Stimulated activated CD4-positive, alpha-beta T cell treated with anti-CD3 and anti-CD28 coated beads, TNF-alpha, amount 100 ng/mL, for 1 hour (primary cell): ENCODE measurements around the gene SIX4.

ENCODE experiments used
- DNase-seq, 3 donors: peaks; one replicate each; pipeline ENCODE4 v3.0.0-alpha.2; 2020; ENCODE audit warnings: low read depth in 3 of 3, low spot score in 1 of 3

The SIX4 gene

GRCh38 chr14:60722357-60723115 is 1.6 kb downstream of the SIX4 start:
- DNase-seq, result peak in 1 of 3 donors; percentile 17

- DNase-seq, result no peak
These were observed 2.1 kb downstream of the SIX4 start for GRCh38 chr14:60722107-60722356.

GRCh38 chr14:60721326-60722106 is 2.6 kb downstream of the SIX4 start:
- DNase-seq, result peak in 2 of 3 donors; percentile 31 to 45

- no peak for DNase-seq
These were observed 3.2 kb downstream of the SIX4 start for GRCh38 chr14:60720962-60721325.

GRCh38 chr14:60720391-60720790 is 3.8 kb downstream of the SIX4 start:
- DNase-seq, result no peak

- no peak for DNase-seq
These were observed 10.6 kb downstream of the SIX4 start for GRCh38 chr14:60713513-60713912.

- DNase-seq, result no peak
These were observed 13.7 kb downstream of the SIX4 start for GRCh38 chr14:60710494-60710893.

- DNase-seq, result no peak
These were observed 16.3 kb downstream of the SIX4 start for GRCh38 chr14:60707858-60708257.

- DNase-seq, result no peak
These were observed 19.1 kb downstream of the SIX4 start for GRCh38 chr14:60705100-60705499.

GRCh38 chr14:60700598-60700997 is 23.6 kb downstream of the SIX4 start:
- DNase-seq, result no peak

- no peak for DNase-seq
These were observed 28.8 kb downstream of the SIX4 start for GRCh38 chr14:60695327-60695726.

- no peak for DNase-seq
These were observed 32.6 kb downstream of the SIX4 start for GRCh38 chr14:60691383-60692113.

GRCh38 chr14:60686865-60687264 is 37.3 kb downstream of the SIX4 start:
- DNase-seq, result no peak

- DNase-seq, result no peak
These were observed 39.9 kb downstream of the SIX4 start for GRCh38 chr14:60684203-60684602.

GRCh38 chr14:60681271-60681670 is 42.9 kb downstream of the SIX4 start:
- no peak for DNase-seq

- no peak for DNase-seq
These were observed 43.6 kb downstream of the SIX4 start for GRCh38 chr14:60680511-60680910.

GRCh38 chr14:60679566-60680258 is 44.4 kb downstream of the SIX4 start:
- DNase-seq, result no peak

- DNase-seq, result no peak
These were observed 46.5 kb downstream of the SIX4 start for GRCh38 chr14:60677701-60678100.

- no peak for DNase-seq
These were observed 53.2 kb downstream of the SIX4 start for GRCh38 chr14:60670989-60671388.

GRCh38 chr14:60668431-60669112 is 55.6 kb downstream of the SIX4 start:
- no peak for DNase-seq

- no peak for DNase-seq
These were observed 59.0 kb downstream of the SIX4 start for GRCh38 chr14:60665177-60665550.
